ENCODE data around the gene SH3BGRL. TPM values are rescaled to one million over a fixed set of nuclear protein-coding genes. Genes with fewer than 3 reads are reported as not detected.

SH3BGRL gene
- total RNA-seq, 1 experiment from 2014 or later = 54.0 TPM

GRCh38 chrX:81237516-81237915 is 35.6 kb downstream of the SH3BGRL start:
- DNase-seq = no peak
- no peaks in the 10 kb centered on the region for H3K27me3 ChIP-seq

DNA sequence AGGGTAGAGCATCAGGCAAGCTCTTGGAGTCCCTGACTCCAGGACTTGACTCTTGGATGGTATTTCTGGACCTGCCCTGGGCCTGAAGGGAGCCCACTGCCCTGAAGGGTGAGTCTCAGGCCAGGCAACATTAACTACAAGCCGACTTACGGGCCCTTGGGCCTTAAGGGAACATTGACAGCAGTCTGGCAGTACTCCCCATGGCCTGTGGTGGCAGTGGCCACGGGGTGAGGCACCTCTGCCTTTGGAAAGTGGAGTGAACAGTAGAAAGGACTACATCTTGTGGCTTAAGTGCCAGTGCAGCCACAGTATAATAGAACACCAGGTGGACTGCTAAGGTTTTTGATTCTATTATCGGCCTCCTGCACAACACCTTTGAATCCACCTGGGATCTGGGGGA is 36.3 kb downstream of the SH3BGRL start:
- Histone ChIP-seq H3K9me3 (replicated peaks) (no peaks in the 10 kb centered on the region), H3K4me1 (no peaks in the 10 kb centered on the region), H3K4me3 (no peak overlapping the region), H3K27me3 (no peaks in the 10 kb centered on the region), H3K36me3 (no peaks in the 10 kb centered on the region), H3K27ac (no peak overlapping the region)
- DNase-seq = no peak

More at GRCh38 chrX:81237516-81237915, 35.6 kb downstream of the SH3BGRL start:
- Histone ChIP-seq H3K9me3 (replicated peaks) (no peaks in the 10 kb centered on the region), H3K4me3 (no peak overlapping the region), H3K36me3 (no peaks in the 10 kb centered on the region), H3K27ac (no peak overlapping the region), H3K4me1 (no peaks in the 10 kb centered on the region)

DNA sequence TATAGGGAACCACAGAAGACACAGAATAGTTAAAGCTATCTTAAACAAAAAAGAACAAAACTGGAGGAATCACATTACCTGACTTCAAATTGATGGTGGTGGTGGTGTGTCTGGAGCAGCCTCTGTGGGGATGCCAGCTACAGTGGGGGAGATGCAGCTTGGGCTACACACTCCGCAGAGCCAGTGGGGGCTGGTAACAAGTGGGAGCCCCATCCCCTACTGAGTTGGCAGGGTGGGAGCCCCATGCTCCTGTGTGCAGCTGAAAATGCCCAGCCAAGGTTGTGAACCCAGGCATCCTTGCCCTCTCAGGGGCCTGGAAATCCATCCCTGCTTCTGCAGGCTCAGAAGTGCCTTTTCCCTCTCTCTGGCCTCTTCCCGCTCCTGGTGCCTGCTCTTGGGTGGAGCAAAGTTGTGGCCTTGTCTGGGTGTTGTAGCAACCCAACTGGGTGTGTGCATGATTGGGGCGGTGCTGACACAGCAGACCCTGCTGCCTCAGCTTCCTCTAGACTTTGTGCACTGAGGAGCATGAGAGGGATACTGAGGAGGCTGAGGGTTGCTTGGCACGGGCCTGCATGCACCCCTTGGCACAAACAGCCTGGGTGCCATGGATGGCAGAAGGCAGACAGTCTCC is 38.9 kb downstream of the SH3BGRL start:
- Histone ChIP-seq H3K4me1 (no peaks in the 10 kb centered on the region), H3K9me3 (replicated peaks) (no peaks in the 10 kb centered on the region), H3K27ac (no peak overlapping the region), H3K4me3 (no peak overlapping the region), H3K27me3 (no peaks in the 10 kb centered on the region), H3K36me3 (no peaks in the 10 kb centered on the region)
- DNase-seq = no peak

GRCh38 chrX:81241753-81242152 is 39.9 kb downstream of the SH3BGRL start:
- Histone ChIP-seq H3K4me3 (no peak overlapping the region), H3K27ac (no peak overlapping the region), H3K9me3 (replicated peaks) (no peaks in the 10 kb centered on the region), H3K27me3 (no peaks in the 10 kb centered on the region), H3K36me3 (no peaks in the 10 kb centered on the region), H3K4me1 (no peaks in the 10 kb centered on the region)
- DNase-seq = no peak

GRCh38 chrX:81255876-81256275 is 54.0 kb downstream of the SH3BGRL start:
- H3K4me1 ChIP-seq = no peaks in the 10 kb centered on the region
- no peaks in the 10 kb centered on the region for H3K36me3 ChIP-seq
- no peaks in the 10 kb centered on the region for H3K27me3 ChIP-seq
- H3K9me3 ChIP-seq (replicated peaks) = no peaks in the 10 kb centered on the region
- no peak overlapping the region for H3K4me3 ChIP-seq
- H3K27ac ChIP-seq = no peak overlapping the region
- DNase-seq = no peak

DNA sequence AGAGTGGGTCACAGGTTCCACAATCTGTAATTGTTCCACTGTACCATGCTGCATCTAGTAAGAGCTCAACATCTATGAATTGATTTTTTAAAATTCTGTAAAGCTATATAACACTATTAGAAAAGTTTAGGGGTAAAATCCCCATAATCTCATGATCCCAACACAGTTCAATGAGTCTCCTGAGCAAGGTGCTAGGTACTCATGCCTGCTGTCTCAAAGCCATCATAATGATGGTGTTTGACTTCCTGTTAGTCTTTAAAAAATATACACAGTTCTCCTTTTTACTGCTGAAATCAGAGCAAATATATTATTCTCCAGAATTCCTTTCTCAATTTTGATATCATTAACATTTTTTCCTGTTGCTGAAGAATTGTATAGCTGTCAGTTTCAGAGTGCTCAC is 55.9 kb downstream of the SH3BGRL start:
- Histone ChIP-seq H3K4me3 (no peak overlapping the region), H3K4me1 (no peaks in the 10 kb centered on the region), H3K27ac (no peak overlapping the region), H3K36me3 (no peaks in the 10 kb centered on the region), H3K27me3 (no peaks in the 10 kb centered on the region), H3K9me3 (replicated peaks) (no peaks in the 10 kb centered on the region)
- DNase-seq = no peak

DNA sequence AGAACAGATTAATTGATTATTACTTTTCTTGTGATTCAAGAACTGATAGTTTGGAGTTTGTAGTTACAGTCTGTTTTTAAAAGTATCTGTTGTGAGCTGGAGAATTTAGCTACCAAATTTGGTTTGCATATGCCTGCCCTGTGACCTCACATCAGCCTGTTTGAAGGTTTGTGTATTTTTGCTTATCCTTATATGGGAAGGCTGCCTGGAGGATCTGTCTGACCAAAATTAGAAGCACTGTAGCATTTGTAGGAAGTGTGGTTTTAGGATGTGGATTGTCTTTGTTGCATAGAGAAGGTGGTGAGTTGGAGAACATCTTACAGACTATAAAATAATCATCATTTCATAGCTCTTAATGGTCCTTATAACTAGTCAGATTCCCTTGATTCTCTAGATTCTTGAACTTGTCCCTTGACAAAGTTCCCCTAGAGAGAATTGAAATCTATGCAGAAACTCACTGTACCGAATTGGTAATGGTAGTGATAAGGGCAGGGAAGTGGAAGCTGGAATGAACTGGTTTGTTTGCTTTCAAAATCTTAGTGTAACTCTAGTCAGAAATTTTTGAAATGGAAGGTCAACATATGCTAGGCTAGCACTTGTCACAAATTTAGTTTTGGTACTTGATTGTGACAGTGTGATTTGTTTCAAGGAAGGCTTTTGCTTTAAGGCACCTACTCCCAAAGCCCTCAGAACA is 57.3 kb downstream of the SH3BGRL start:
- Histone ChIP-seq H3K27ac (no peak overlapping the region), H3K4me1 (no peaks in the 10 kb centered on the region), H3K27me3 (no peaks in the 10 kb centered on the region), H3K9me3 (replicated peaks) (no peaks in the 10 kb centered on the region), H3K4me3 (no peak overlapping the region), H3K36me3 (no peaks in the 10 kb centered on the region)
- no peak for DNase-seq

- H3K27me3 ChIP-seq = no peaks in the 10 kb centered on the region
- H3K4me1 ChIP-seq = no peaks in the 10 kb centered on the region
- no peaks in the 10 kb centered on the region for H3K36me3 ChIP-seq
- no peaks in the 10 kb centered on the region for H3K9me3 ChIP-seq (replicated peaks)
- H3K27ac ChIP-seq = no peak overlapping the region
- no peak for DNase-seq
- no peak overlapping the region for H3K4me3 ChIP-seq
Observed at GRCh38 chrX:81259714-81260395, 58.0 kb downstream of the SH3BGRL start.

DNA sequence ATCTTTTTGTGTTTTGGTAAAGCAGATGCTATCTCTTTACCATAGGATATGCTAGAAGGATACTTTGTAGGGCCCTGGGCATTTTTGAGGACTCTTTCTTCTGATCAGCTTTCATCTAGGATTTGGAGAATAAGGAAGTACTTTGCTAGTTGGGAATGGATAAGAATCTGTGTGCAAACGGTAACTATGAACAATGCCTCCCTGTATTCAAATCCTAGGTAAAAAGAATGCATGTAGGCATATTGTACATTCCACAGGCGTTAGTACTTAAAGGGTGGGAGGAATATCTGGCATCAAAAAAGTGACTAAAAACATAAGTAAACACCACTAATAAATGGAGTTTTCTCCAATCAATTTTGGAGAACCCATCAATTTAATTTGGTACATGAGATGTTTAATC is 59.7 kb downstream of the SH3BGRL start:
- Histone ChIP-seq H3K4me3 (no peak overlapping the region), H3K27ac (no peak overlapping the region; the same call in 1 of the 2 replicates), H3K9me3 (replicated peaks) (no peaks in the 10 kb centered on the region), H3K27me3 (no peaks in the 10 kb centered on the region), H3K4me1 (no peaks in the 10 kb centered on the region), H3K36me3 (no peaks in the 10 kb centered on the region)
- no peak for DNase-seq

DNA sequence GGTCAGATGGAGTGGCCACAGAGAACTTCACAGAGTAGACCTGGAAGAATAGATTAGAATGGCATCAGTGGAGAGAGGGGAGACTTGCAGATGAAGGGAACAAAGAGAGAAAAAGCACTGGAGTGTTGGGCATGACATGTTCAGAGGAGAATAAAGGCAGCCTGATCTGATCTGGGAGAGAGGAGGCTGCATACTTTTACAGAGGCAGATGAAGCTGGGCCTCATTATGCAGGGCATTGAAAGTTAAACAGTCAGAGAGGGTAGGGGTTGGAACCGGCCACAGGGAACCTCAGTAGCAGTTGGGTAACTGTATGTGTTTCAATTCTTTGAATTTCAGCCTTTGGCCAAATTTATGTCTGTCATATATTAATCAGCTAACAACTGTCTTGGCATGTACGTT is 61.2 kb downstream of the SH3BGRL start:
- H3K4me1 ChIP-seq = no peaks in the 10 kb centered on the region
- no peak overlapping the region for H3K27ac ChIP-seq
- no peaks in the 10 kb centered on the region for H3K27me3 ChIP-seq
- H3K36me3 ChIP-seq = no peaks in the 10 kb centered on the region
- no peaks in the 10 kb centered on the region for H3K9me3 ChIP-seq (replicated peaks)
- H3K4me3 ChIP-seq = no peak overlapping the region
- DNase-seq = no peak

GRCh38 chrX:81278616-81279015 is 76.7 kb downstream of the SH3BGRL start:
- Histone ChIP-seq H3K36me3 (no peaks in the 10 kb centered on the region), H3K27me3 (no peaks in the 10 kb centered on the region), H3K9me3 (replicated peaks) (no peaks in the 10 kb centered on the region), H3K4me3 (no peak overlapping the region), H3K27ac (no peak overlapping the region), H3K4me1 (no peaks in the 10 kb centered on the region)
- DNase-seq = no peak

GRCh38 chrX:81280148-81280547 is 78.2 kb downstream of the SH3BGRL start:
- Histone ChIP-seq H3K36me3 (no peaks in the 10 kb centered on the region), H3K9me3 (replicated peaks) (no peaks in the 10 kb centered on the region), H3K4me1 (no peaks in the 10 kb centered on the region), H3K4me3 (no peak overlapping the region), H3K27ac (no peak overlapping the region), H3K27me3 (no peaks in the 10 kb centered on the region)
- no peak for DNase-seq

GRCh38 chrX:81286075-81286474 is 84.2 kb downstream of the SH3BGRL start:
- no peaks in the 10 kb centered on the region for H3K27me3 ChIP-seq
- no peak overlapping the region for H3K27ac ChIP-seq
- H3K4me3 ChIP-seq = no peak overlapping the region
- no peaks in the 10 kb centered on the region for H3K36me3 ChIP-seq
- no peak for DNase-seq
- no peaks in the 10 kb centered on the region for H3K9me3 ChIP-seq (replicated peaks)
- H3K4me1 ChIP-seq = no peaks in the 10 kb centered on the region

- Histone ChIP-seq H3K36me3 (no peaks in the 10 kb centered on the region), H3K4me3 (no peak overlapping the region), H3K4me1 (no peaks in the 10 kb centered on the region), H3K9me3 (replicated peaks) (no peaks in the 10 kb centered on the region), H3K27me3 (no peaks in the 10 kb centered on the region), H3K27ac (no peak overlapping the region)
- DNase-seq = no peak
Observed at GRCh38 chrX:81286608-81287007, 84.7 kb downstream of the SH3BGRL start.

GRCh38 chrX:81291996-81292395 is 90.1 kb downstream of the SH3BGRL start:
- H3K27me3 ChIP-seq = no peaks in the 10 kb centered on the region
- no peaks in the 10 kb centered on the region for H3K4me1 ChIP-seq
- no peak overlapping the region for H3K27ac ChIP-seq
- no peak for DNase-seq
- no peaks in the 10 kb centered on the region for H3K9me3 ChIP-seq (replicated peaks)
- H3K4me3 ChIP-seq = no peak overlapping the region
- H3K36me3 ChIP-seq = no peaks in the 10 kb centered on the region
